Uterus (tissue), 2 donors: ENCODE measurements around the gene FOSB.

Experiments
- POLR2A ChIP-seq, 2 donors: fragments of 450-650 bp; IDR thresholded peaks; one replicate each; pipeline ENCODE4 v1.6.1; 2016; ENCODE audit warnings: antibody characterized with exemption in 2 of 2, mild to moderate bottlenecking in 1 of 2, moderate library complexity in 1 of 2
- TF ChIP-seq, protein P1 (sequence below), 4 experiments: fragments of 200-600 bp in 2 of 4; fragments of 450-650 bp in 2 of 4; sonication (generic) in 2 of 4; IDR thresholded peaks; one replicate each; pipeline ENCODE4 v1.5.1; 2016 to 2019; ENCODE audit warnings: antibody characterized with exemption in 4 of 4, mild to moderate bottlenecking in 2 of 4, moderate library complexity in 1 of 4

DNA sequence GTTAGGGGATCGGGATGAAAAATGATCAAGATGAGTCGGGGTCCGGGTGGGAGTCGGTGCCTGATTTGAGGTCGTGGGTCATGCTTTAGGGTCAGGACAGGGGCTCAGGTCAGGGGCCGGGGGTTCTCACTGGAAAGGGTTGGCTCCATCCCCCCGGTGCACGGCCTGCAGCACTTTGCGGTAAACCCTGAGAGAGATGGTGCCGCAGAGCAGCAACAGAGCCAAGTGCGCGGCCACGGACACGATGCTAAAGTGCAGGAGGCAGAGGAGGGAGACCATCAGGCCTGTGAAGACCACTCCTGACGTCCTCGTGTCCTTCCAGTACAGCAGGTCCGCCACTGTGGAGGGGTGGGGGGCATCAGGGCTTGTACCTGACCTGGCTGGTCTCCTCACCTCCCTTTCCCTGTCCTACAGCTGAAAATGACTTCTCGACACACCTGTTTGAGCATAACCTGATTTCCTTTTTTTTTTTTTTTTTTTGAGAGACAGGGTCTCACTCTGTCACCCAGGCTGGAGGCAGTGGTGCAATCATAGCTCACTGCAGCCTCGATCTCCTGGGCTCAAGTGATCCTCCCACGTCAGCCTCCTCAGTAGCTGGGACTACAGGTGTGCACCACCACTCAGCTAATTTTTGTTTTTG lies 21.5 kb downstream of the FOSB start:
- TF ChIP-seq, protein P1, sequence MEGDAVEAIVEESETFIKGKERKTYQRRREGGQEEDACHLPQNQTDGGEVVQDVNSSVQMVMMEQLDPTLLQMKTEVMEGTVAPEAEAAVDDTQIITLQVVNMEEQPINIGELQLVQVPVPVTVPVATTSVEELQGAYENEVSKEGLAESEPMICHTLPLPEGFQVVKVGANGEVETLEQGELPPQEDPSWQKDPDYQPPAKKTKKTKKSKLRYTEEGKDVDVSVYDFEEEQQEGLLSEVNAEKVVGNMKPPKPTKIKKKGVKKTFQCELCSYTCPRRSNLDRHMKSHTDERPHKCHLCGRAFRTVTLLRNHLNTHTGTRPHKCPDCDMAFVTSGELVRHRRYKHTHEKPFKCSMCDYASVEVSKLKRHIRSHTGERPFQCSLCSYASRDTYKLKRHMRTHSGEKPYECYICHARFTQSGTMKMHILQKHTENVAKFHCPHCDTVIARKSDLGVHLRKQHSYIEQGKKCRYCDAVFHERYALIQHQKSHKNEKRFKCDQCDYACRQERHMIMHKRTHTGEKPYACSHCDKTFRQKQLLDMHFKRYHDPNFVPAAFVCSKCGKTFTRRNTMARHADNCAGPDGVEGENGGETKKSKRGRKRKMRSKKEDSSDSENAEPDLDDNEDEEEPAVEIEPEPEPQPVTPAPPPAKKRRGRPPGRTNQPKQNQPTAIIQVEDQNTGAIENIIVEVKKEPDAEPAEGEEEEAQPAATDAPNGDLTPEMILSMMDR (IDR thresholded peaks at IDR 0.05): no peak
- no peak for TF ChIP-seq POLR2A (IDR thresholded peaks at IDR 0.05)
